ENCODE measurements around the gene CD2BP2.

DNA sequence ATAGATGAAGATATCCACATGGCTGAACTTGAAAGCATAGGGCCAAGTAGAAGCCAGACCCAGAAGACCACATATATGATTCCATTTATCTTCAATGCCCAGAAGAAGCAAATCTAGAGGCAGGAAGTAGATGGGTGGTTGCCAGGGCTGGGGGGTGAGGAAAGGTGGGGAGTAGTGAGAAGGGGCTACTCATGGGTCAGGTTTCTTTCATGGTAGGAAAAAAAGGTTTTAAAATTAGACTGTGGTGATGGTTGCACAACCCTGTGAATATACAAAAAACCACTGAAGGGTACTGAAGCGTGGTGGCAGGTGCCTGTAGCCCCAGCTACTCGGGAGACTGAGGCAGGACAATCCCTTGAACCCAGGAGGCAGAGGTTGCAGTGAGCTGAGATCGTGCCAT, 5.4 kb downstream of the CD2BP2 start:
- TF ChIP-seq, protein P1, sequence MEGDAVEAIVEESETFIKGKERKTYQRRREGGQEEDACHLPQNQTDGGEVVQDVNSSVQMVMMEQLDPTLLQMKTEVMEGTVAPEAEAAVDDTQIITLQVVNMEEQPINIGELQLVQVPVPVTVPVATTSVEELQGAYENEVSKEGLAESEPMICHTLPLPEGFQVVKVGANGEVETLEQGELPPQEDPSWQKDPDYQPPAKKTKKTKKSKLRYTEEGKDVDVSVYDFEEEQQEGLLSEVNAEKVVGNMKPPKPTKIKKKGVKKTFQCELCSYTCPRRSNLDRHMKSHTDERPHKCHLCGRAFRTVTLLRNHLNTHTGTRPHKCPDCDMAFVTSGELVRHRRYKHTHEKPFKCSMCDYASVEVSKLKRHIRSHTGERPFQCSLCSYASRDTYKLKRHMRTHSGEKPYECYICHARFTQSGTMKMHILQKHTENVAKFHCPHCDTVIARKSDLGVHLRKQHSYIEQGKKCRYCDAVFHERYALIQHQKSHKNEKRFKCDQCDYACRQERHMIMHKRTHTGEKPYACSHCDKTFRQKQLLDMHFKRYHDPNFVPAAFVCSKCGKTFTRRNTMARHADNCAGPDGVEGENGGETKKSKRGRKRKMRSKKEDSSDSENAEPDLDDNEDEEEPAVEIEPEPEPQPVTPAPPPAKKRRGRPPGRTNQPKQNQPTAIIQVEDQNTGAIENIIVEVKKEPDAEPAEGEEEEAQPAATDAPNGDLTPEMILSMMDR (optimal IDR thresholded peaks at IDR 0.05 in 1 of 3, IDR thresholded peaks at IDR 0.05 in 1 of 3, conservative IDR thresholded peaks at IDR 0.05 in 1 of 3; ENCODE audit: extremely low read depth in 1 of 3, insufficient read depth in 2 of 3, low read length in 3 of 3) = no peak
- no peak for TF ChIP-seq EZH2 (IDR thresholded peaks at IDR 0.05; ENCODE audit: low read length)

Measured in keratinocyte (primary cell).